ENCODE results near the gene KIF18A.

GRCh38 chr11:28100665-28101064 is 7.3 kb downstream of the KIF18A start:
- TF ChIP-seq, protein P1, sequence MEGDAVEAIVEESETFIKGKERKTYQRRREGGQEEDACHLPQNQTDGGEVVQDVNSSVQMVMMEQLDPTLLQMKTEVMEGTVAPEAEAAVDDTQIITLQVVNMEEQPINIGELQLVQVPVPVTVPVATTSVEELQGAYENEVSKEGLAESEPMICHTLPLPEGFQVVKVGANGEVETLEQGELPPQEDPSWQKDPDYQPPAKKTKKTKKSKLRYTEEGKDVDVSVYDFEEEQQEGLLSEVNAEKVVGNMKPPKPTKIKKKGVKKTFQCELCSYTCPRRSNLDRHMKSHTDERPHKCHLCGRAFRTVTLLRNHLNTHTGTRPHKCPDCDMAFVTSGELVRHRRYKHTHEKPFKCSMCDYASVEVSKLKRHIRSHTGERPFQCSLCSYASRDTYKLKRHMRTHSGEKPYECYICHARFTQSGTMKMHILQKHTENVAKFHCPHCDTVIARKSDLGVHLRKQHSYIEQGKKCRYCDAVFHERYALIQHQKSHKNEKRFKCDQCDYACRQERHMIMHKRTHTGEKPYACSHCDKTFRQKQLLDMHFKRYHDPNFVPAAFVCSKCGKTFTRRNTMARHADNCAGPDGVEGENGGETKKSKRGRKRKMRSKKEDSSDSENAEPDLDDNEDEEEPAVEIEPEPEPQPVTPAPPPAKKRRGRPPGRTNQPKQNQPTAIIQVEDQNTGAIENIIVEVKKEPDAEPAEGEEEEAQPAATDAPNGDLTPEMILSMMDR (conservative IDR thresholded peaks at IDR 0.05; ENCODE audit: low read depth, low read length) = no peak
- no peak for TF ChIP-seq EZH2 (IDR thresholded peaks at IDR 0.05; ENCODE audit: borderline replicate concordance, low read depth, low read length, poor library complexity, severe bottlenecking)

Data from A673 (cell line).